Measurements from ENCODE around the gene SYT5. TPM values are rescaled to one million over a fixed set of nuclear protein-coding genes. Genes with fewer than 3 reads are reported as not detected.
A peak's percentile ranks its signal among the peaks of the same experiment; 100 is the strongest.

The SYT5 gene
- total and polyA plus RNA-seq, 2 donors (not counting 1 experiment from before 2014, with no cell fraction given), result 0.27 to 0.94 TPM

GRCh38 chr19:55160986-55161365 lies 19.1 kb downstream of the SYT5 start:
- Histone ChIP-seq H2AFZ (ENCODE audit: insufficient read depth, low read depth, low read length, poor library complexity, severe bottlenecking) (no peak overlapping the region), H4K20me1 (ENCODE audit: control insufficient read depth, insufficient read depth, low read length, poor library complexity, severe bottlenecking) (no peaks in the 10 kb centered on the region), H3K27ac (ENCODE audit: low read length in 2 of 2) (no peak overlapping the region), H3K79me2 (ENCODE audit: control insufficient read depth, insufficient read depth, low read length) (no peaks in the 10 kb centered on the region), H3K9ac (ENCODE audit: low read length) (no peak overlapping the region), H3K36me3 (replicated peaks in 1 of 2; ENCODE audit: control extremely low read depth in 1 of 2, control insufficient read depth in 1 of 2, extremely low read depth in 1 of 2, insufficient read depth in 2 of 2, low read length in 1 of 2) (no peaks in the 10 kb centered on the region), H3K27me3 (replicated peaks in 1 of 4; ENCODE audit: control extremely low read depth in 1 of 4, control insufficient read depth in 3 of 4, insufficient read depth in 4 of 4, low read length in 3 of 4) (peaks cover 0 to 75% (median 27%) of the 10 kb centered on the region in 4 experiments), H3K4me1 (ENCODE audit: control insufficient read depth in 2 of 2, insufficient read depth in 2 of 2, low read length in 2 of 2) (peaks cover 13 to 19% of the 10 kb centered on the region in 2 donors), H3K4me3 (ENCODE audit: control extremely low read depth in 1 of 5, extremely low read depth in 1 of 5, insufficient read depth in 1 of 5, low read depth in 2 of 5, low read length in 4 of 5) (peak overlapping the region in 1 of 5 experiments; percentile 19), H3K4me2 (replicated peaks; ENCODE audit: low read depth, low read length, poor library complexity, severe bottlenecking) (peak overlapping the region; percentile 14), H3K9me3 (ENCODE audit: control extremely low read depth in 1 of 3, control insufficient read depth in 2 of 3, insufficient read depth in 1 of 3, low read length in 2 of 3) (peaks cover 0 to 45% (median 4%) of the 10 kb centered on the region in 3 donors)
- DNase-seq (no peak), ATAC-seq (ENCODE audit: low read depth) (no peak)
- Mint-ChIP-seq H3K4me1 (peaks cover 12% of the 10 kb centered on the region), H3K4me3 (no peak overlapping the region), H3K27ac (no peak overlapping the region), H3K9me3 (ENCODE audit: insufficient read depth) (no peaks in the 10 kb centered on the region), H3K27me3 (peaks cover 53% of the 10 kb centered on the region)
- WGBS (ENCODE audit: insufficient coverage), result 37% methylated on average over 32 of the region's 32 CpGs
- intact Hi-C loops (cut with micrococcal nuclease), result no loop called here
- ChIA-PET POLR2A (interaction anchor here (1.1 kb wide), 1 partner anchor 98 kb away, joined by 3 read pairs; the partner anchor contains the start of gene PPP6R1), CTCF (interaction anchor here (1.3 to 2.3 kb wide), 2 partner anchors 20 to 193 kb away, joined by 3 to 18 read pairs; no protein-coding TSS in a partner anchor)
- TF ChIP-seq, protein P1, sequence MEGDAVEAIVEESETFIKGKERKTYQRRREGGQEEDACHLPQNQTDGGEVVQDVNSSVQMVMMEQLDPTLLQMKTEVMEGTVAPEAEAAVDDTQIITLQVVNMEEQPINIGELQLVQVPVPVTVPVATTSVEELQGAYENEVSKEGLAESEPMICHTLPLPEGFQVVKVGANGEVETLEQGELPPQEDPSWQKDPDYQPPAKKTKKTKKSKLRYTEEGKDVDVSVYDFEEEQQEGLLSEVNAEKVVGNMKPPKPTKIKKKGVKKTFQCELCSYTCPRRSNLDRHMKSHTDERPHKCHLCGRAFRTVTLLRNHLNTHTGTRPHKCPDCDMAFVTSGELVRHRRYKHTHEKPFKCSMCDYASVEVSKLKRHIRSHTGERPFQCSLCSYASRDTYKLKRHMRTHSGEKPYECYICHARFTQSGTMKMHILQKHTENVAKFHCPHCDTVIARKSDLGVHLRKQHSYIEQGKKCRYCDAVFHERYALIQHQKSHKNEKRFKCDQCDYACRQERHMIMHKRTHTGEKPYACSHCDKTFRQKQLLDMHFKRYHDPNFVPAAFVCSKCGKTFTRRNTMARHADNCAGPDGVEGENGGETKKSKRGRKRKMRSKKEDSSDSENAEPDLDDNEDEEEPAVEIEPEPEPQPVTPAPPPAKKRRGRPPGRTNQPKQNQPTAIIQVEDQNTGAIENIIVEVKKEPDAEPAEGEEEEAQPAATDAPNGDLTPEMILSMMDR (IDR thresholded peaks at IDR 0.05), result no peak
- TF ChIP-seq EZH2 (IDR thresholded peaks at IDR 0.05; ENCODE audit: borderline replicate concordance, insufficient read depth, low read depth, low read length, poor library complexity, severe bottlenecking), result no peak

Data from B cell (primary cell).